NCI-H774 (cell line): Measurements from ENCODE around the gene RAB8B.
A peak's percentile ranks its signal among the peaks of the same experiment; 100 is the strongest.

Source experiments
- DNase-seq: peaks from one replicate; lab custom pipeline; 2025; lab: John Stamatoyannopoulos, UW

The RAB8B gene

DNA sequence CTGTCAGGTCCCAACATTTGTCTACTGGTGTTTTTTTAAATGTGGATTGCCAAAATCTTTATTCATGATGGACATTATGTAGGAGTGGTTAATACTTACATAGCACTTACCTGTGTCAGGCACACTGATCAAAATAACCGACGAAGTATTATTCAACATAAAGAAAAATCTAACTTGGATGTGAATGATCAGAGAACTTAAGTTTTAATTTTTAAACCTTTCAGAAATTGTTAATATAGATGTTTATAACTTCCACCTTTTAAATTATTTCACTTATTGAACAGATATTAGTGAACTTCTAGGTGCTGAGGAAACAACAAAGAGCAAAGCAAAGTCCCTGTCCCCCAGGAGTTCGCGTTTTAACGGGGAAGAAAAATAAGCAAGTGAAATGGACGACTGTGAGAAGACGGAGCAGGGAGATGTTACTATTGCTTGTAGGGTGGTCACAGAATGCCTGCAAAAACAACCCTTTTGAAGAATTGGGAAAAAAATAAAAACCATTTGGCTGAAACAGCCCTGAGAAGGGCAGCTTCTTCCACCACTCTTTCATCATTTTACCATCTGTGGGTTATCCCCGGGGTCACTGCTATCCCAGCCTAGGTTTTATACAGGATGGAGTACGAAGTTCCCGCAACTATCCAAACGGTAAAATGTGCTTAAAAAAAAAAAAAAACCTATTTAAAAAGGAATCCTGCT is 87.1 kb downstream of the RAB8B start:
- no peak for DNase-seq

GRCh38 chr15:63277038-63277892 is 87.9 kb downstream of the RAB8B start, which contains the start of gene APH1B:
Gene APH1B (plus strand): TSS chr15:63277605. CDS start chr15:63277624, 19 bp downstream.
- DNase-seq = peak; percentile 82

DNA sequence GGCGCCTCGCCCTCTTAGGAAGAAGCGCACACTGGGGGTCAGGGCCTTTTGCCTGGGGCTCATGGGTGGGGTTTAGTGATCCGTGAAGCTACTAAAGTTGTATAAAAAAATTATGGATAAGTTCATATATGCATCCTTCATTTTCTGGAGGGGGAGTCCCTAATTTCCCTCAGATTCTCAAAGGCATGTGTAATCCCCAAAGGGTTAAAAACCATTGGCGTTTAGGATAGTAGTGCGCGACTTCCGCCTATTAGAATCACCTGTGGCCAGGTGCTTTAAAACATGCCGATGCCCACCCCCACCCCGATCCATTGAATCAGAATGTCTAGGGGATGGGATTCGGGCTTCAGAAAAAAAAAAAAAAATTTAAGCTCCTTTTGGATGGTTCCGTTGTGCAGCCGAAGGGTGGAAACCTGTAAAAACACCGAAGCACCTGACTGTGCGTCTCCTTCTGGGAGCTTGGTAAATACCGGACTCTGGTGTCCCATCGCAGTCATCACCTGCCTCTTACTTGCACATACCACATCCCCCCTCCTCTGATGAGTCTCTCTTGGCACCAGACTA is 88.6 kb downstream of the RAB8B start:
- DNase-seq = no peak

- no peak for DNase-seq
Observed at GRCh38 chr15:63283126-63283525, 93.7 kb downstream of the RAB8B start.

DNA sequence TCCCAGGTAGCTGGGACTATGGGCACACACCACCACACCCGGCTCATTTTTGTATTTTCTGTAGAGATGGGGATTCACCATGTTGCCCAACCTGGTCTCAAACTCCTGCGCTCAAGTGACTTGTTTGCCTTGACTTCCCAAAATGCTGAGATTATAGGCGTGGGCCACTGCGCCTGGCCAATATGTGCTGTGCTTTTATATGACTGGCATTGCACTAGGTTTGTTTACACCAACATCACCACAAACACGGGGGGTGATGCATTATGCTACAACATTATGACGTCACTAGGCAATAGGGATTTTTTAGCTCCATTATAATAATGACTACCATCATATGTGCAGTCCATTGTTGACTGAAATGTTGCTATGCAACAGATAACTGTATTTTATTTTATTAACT is 94.9 kb downstream of the RAB8B start:
- no peak for DNase-seq

DNA sequence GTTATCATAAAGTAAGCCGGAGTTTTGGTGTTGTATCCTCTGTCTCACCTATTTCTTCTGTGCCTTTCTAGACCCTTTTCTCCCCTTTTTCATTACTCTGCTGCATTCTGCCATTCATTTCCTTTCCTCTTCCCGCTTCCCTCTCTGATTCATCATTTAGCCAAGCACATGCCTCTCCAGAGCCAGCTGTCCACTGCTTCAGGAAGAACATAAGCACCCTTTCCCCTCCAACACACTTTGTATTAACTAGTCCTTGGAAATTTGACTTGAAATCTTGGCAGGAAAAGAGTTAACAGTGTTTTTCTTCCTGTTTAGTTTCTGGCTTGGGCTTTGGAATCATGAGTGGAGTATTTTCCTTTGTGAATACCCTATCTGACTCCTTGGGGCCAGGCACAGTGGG is 97.7 kb downstream of the RAB8B start:
- DNase-seq = no peak

DNA sequence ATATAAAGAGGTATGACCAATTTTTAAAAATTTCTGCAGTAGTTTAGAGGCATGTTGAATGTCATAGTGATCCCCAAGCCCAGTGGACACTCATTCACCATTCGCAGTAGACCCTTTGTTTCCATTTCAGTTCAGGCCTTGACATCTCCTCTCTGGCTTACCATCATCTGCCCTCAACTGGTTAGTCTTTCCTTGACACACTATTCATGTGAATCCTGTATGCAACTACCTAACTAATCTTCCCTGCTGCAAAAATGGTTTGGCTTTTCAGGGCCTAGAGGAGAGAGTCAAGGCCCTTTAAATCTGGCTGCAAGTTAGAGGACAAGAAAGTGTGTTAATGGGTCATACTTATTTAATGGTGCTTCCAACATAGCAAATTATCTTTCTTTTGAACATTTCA is 98.9 kb downstream of the RAB8B start:
- no peak for DNase-seq

- peak; percentile 35 for DNase-seq
Observed at GRCh38 chr15:63288778-63289378, 99.5 kb downstream of the RAB8B start.

DNA sequence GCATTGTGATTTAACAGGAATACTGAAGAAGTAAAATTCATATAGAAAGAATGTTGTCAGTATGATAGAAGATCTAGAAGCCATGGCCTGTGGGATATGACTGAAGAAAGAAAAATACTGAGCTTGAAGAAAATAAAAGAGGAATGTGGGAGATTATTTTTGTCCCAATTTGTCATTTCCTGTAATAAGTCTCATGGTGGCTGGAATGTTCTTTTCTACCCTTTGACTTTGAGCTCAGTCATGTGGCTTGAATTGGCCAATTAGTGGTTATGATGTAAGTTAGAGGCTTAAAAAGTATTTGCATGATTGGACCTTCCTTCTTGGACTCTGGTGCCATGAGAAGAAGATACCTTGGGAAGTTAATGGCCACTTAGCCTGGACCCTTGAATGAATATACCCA is 102.1 kb downstream of the RAB8B start:
- DNase-seq = no peak

DNA sequence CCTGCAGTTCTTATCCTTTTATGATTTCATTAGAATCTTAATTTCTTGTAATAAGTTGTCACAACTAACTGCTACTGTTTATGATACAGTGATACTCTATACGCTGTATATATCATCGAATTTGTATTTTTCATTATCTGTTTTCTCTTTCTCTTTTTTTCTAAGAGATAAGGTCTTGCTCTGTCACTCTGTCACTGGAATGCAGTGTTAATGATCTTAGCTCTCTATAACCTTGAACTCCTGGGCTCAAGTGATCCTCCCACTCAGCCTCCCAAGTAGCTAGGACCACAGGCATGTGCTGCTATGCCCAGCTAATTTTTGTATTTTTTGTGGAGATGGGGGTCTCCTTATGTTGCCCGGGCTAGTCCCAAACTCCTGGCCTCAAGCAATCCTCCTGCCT is 102.8 kb downstream of the RAB8B start:
- no peak for DNase-seq

GRCh38 chr15:63292771-63293170 is 103.4 kb downstream of the RAB8B start:
- DNase-seq = no peak

DNA sequence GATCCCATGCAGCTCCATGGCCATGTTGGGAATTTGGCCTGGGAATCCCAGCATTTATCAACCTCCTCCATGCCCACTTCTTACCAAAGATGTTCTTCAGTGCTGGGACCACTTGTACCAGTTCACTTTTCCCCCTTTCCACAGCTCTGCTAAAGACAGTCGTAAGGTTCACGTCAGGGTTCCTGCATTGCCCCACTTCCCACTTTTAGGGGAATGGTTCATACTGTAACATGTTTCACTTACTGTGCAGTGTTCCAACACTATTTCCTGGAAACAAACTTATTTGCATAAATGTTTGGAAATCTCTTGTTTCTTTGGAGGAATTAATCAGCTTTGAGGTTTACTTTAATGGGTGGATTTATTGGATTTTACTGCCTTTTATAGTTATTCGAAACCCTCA is 105.0 kb downstream of the RAB8B start:
- no peak for DNase-seq

GRCh38 chr15:63295341-63295740 is 105.9 kb downstream of the RAB8B start:
- no peak for DNase-seq

- no peak for DNase-seq
Observed at GRCh38 chr15:63296195-63296594, 106.8 kb downstream of the RAB8B start.

- no peak for DNase-seq
Observed at GRCh38 chr15:63299943-63300575, 110.7 kb downstream of the RAB8B start.

GRCh38 chr15:63301088-63301487 is 111.7 kb downstream of the RAB8B start:
- DNase-seq = no peak

DNA sequence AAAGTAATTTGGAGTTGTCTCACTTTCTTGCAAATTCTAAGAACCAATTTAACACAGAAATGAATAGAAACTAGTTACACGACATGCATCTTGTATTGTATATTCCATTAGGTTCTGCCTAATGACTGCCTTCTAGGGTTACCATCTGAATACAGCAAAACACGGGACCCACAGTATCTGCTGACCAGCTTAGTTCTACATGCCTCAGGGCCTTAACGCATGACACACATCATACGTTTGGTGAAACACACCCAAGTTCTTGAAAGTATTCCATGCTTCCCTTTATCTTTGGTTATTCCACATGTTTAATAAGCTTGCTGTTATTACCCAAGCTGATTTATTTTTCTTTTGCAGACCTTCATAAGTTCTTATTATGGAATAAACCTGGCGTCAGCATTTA is 115.9 kb downstream of the RAB8B start:
- no peak for DNase-seq

DNA sequence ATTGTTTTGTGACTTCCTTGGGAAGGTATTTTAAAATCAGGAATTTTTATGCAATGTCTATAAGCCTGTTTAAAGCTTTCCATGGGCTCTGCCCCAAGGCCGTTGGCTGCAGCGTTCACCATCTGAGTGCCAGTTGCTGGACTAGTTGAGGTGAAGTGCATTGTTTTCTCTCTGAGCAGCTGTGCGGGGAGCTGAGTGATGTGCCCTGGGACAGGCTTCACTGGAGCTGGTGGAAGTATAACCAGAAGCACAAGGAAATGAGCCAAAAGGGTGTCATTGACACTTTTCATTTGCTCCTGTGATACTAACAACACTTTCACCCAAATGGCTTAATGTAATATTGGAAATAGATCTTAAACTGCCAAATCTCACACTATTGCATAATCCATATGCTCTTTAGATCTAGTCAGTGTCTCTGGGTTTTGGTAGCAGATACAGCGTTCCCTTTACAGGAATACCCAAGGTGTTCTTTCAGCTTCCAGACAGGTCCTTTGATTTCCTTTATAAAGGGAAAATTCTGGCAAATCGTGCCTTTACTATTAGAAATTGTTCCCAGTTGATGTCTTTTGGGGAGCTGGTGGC is 117.2 kb downstream of the RAB8B start:
- DNase-seq = no peak

GRCh38 chr15:63308491-63308890 is 119.1 kb downstream of the RAB8B start:
- no peak for DNase-seq

- DNase-seq = no peak
Observed at GRCh38 chr15:63308947-63309346, 119.5 kb downstream of the RAB8B start.

DNA sequence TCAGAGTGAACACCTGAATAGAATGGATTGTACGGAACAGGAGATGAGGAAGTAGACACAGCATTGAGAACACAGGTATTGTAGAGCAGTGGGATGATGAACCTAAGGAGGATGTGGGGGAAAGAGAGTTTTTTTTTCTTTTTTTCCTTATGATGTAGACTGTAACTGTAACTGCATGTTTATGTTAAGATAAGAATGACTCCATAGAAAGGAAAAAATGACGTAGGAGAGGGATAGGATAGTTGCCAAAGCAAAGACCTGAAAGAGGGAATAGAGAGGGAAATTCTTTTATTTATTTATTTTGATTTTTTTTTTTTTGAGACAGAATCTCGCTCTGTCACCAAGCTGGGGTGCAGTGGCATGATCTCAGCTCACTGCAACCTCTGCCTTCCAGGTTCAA is 121.2 kb downstream of the RAB8B start:
- DNase-seq = no peak

DNA sequence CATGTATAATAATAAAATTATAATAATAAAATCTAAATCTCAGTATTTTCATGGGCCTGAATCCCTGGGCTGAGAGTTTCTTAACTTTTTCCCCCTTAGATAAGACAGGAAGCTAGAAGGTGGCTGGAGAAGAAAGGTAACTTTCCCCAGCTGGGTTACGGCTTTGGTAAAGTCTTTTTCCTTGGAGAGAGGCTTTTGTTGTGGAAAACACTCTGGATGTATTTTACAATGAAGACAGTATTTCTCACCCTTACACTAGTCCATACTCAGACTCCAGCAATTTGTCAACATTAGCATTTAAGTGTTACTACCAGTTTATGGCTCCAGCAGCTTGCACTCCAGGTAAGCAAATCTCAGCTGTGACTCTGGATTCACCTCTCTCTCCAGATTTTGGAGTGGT is 122.9 kb downstream of the RAB8B start:
- no peak for DNase-seq
